COLO668 (cell line): Measurements from ENCODE around the gene C1QL4.
"Not testable (repeated sequence)": the region's sequence is repeated elsewhere in the genome, so short reads cannot be mapped to it uniquely, and the experiment has no call there.

ENCODE experiments used
- DNase-seq: peaks from one replicate; lab custom pipeline; 2025; ENCODE audit not compliant: unreplicated experiment; lab: John Stamatoyannopoulos, UW

C1QL4 gene

DNA sequence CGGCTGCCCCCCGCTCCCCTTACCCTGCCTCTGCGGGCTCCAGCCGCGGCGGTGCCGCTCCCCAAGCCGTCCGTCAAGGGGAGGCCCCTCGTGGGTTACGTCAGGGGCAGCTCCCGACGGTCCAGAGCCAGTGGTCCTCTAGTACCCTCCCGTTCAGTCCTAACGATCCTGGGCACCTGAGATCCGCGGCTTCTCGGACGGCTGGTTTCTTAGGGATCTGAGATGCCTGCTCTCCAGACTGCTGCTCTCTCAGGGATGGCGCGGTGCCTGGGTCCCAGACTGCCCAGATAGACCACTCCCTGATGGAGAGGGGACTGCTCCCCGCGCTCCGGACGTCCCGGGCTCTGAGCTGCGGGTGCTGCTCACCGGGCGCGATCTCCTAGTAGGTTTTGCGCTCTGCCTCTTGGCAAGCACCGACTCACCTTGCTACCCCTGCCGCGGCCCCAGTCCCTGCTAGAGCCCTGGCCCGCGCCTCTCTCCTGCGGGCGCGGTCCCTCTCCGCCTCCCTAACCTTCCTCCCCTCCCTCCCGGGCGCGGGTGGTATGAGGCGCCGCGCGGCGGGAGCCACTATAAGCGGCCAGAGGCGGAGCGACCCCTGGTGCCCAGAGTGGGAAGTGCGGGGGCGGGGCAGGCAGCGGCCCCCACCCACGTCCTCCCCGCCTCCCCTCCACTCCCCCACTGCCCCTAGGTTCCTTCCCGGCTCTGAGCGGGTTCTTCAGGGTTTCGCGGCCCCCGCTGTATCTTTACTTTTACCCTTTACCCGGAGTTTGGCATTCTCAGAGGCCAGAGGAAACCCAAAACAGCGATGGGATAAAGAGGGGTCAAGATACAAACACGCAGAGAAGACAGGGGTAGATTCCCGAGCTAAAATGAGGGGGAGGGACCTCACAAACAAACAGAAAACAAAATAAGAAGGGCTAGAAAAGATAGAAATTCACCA, at the start of gene C1QL4:
TSS of gene C1QL4 (minus strand) at position 544 of the 940 bp plus-strand sequence. CDS start 711 bp downstream, outside the sequence.
- peak; percentile 77 for DNase-seq

DNA sequence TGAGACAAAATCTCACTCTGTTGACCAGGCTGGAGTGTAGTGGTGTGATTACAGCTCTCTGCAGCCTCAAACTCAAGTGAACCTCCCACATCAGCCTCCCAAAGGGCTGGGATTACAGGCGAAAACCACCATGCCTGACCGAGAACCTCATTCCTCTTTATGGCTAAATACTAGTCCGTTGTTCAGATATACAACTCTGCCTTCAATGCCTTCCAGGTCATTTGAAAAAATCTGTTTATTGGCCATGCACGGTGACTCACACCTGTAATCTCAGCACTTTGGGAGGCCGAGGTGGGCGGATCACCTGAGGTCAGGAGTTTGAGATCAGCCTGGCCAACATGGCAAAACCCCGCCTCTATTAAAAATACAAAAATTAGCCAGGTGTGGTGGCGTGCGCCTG, 43.2 kb upstream of the C1QL4 start:
- DNase-seq, result not testable (repeated sequence)

DNA sequence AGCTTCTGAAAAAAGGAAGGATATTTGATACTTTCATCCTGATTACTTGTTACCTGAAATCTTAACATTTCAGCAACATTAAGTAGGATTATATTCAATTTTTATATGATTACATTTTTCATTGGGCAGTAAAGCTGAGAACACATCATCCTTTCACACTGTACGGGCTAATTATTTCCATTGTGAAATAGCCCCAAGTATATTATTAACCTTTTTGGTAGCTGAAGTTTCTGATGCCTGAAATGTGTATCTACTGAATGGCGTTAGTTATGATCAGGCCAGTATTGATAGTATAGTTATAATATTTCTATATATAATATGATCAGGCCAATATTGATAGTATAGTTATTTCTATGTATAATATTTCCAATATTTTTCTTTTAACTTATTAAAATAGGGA, 40.4 kb upstream of the C1QL4 start:
- no peak for DNase-seq

DNA sequence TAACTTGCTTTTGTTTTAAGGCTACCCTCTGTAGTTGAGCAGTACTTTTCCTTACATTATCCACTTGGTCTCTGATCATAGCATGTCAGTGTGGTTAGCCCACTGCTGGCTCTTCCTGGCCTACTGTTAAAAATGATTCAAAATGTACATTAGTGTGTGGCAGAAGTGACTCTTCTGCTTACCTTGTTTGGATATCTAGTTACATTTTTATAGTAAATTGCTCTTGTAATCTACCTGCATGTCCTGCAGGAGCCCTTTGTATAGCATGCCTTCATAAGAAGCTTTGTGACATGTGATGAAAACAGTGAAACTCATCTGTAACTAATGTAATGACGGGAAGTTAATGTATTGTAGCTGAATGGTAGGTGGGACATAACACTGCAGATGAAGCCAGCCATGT, 38.4 kb upstream of the C1QL4 start:
- no peak for DNase-seq

DNA sequence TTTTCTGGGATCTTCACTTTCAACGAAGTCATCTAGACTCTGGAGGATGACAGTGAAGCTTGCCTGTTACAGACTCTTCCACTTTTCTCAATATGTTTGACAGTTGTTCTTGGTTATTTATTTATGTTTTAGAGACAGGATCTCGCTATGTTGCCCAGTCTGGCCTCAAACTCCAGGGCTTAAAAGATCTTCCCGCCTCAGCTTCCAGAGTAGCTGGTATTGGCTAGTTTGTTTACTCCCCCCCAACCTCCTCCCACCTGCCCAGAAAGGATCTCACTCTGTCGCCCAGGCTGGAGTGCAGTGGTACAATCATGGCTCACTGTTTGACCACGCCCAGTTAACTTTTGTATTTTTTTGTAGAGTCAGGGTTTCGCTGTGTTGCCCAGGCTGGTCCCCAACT, 33.6 kb upstream of the C1QL4 start:
- no peak for DNase-seq

DNA sequence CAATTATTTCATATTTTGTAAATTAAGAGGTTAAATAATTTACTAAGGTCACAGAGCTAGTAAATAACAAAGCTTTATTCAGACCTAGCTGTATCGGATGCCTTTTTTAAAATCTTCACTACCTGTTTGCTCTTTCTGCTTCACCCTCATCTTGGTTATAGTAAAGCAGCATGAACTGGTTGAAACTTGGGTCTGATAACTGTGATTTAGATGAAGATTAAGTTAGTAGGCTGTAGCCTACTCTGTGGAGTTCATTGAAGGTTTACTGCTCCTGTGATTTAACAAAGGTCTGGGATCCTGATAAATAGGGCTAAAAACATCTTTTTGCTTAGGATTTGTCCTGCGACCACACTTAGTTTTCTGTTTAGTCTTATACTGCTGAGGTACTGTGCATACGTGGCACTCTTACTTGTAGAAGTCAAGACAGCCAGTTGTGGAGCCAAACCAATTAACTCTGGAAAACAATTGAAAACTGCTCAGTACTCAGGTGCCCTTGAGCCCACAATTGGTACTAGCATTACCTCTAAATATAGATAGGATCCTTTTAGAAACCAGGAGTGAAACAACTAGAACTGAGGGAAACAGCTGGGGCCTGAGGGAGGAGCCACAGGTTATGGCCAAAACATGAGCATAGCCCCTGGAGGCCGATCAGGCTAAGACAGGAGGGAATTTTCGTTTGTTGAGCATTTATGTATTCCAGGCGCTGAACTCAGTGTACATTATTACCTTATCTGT, 32.6 kb upstream of the C1QL4 start:
- peak; percentile 23 for DNase-seq

DNA sequence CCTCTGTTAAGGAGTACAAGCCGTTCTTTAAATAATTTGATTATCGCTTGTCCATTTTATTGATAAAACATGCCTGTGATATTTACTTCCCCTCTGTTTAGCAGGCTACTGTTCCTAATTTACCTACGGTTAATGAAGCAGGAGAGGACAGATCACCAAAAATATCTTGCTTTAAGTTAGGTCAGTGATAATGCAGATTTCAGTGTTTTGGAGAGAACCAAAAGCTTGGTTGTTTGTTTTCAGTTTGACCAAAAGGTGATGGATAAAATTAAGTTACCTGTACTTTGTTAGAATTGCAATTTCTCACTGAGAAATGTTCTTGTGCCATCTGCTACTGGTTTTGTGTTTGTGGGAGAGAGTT, 31.2 kb upstream of the C1QL4 start:
- no peak for DNase-seq

DNA sequence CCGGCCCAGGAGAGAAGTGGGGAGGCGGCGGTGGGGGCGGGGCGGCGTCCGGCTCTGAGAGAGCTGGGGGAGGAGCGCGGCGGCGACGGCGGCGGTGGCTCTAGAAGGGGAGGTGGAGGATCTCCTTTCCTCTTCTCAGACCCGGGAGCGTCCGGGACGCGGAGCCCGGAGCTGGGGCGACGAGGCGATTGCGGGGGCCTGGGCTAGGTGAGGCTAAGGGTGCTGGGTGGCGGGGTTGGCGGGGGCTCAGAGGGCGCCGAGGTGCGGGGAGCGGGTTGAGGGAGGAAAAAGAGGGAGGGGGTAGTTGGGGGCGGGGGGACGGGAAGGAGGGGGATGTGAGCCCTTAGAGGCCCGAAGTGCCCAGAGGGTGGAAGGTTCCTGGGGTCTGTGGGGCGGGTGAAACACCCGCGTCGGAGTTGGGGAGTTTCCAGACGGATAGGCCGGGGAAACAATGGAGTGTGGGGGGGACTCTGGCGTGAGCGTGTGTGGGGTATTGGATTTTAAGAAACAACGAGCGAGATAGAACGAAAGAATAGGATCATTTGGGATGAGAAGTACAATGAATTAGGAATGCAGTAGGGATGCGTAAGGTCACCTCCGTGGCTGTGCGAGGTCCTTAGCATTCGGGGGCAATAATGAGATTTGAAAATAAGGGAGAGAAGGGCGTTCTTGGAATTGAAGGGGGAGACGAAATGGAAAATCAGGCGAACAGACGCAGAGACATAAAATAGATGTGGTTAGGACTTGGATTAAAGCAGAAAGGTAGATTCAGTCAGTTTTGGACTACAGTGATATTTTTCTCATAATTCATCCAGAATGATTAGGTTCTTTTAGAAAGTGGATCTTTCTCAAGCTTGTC, 30.6 kb upstream of the C1QL4 start, which contains the start of gene SPATS2:
TSS of gene SPATS2 (plus strand) at position 82 of the 859 bp plus-strand sequence. CDS start 93,551 bp downstream, outside the sequence.
- peak; percentile 38 for DNase-seq

DNA sequence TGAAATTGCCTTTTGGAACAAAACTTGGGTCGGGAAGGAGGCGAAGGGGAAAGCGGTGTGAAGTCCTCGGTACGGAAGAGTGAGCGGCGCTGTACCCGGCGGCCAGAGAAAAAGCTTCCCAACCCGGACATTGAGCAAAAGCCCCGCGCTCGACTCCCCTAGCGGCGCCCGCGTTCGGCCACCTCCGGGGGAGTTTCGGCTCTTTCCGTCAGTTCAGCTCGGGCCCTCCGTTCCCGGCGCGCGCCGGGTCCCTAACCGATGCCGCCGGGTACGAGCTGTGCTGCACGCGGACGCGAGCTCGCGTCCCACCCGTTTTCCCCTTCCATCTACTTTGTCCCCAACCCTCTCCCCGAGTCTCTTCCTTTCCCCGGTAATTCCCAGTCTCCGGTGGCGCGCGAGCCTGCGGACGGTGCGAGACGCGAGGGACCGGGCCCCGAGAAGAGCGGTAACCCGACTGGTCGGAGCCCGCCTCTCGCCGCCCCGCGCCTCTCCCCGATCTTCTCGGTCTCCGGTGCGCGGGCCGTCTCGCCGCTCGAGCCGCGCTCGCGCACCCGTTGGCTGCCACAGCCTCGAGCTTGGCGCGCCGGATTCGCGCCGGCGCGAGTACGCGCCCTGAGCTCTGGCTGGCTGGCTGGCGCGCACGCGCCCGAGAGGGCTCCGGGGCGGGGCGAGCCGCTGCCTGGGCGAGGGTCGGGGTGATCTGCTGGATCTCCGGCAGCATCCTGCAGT, 29.8 kb upstream of the C1QL4 start:
- DNase-seq, result peak; percentile 92

DNA sequence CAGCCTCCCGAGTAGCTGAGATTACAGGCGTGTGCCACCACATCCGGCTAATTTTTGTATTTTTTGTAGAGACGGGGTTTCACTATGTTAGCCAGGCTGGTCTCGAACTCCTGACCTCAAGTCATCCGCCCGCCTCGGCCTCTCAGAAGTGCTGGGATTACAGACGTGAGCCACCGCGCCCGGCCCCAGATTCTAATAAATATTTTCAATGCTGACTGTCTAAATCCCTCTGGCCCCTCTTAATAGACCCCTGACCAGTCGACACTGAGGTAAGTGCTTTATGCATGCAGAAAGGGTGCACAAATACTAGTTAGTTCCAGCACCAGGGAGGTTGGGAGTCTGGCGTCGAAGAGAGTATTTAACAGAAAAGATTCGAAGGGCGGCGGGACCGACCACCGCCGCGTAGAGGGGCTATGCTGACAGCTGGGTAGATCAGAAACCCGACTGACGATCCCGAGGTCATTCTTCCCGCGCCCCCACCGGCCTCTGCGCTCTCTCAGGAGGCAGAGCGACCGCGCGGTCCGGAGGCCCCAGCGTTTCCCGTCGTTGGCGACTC, 29.2 kb upstream of the C1QL4 start:
- peak; percentile 67 for DNase-seq

DNA sequence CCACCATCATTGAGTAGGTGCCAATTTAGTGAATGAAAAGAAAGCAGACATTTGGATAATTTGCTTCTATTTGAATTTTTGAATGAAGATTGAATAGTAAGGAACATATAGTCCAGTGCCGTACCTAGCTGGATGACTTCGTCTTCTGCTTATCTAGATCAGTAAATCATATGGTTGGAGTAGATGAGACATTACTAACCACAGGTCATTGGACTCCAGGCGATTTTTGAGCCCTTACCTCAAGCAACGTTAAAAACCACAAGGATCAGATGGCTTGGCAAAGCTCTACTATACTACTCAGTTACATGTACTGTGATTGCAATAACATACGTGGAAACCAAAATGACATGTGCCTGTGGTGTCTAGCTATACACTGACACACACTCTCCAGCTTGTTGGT, 28.6 kb upstream of the C1QL4 start:
- DNase-seq, result no peak

DNA sequence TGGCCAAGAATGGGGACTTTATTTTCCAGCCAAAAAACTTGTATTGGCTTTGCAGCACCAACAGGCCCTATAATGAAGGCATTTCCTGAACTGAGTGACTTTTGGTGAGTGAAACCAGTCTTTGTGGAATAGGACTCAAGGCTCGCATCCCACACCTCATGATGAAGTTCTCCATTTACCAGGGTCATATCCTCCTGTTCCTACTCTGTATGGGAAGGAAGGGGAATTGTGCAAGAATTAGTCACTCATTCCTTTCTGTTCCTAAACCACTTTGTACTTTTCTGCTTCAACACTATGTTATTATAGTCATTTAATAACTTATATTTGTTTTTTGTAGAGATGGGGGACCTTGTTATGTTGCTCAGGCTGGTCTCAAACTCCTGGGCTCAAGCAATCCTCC, 28.0 kb upstream of the C1QL4 start:
- DNase-seq, result no peak

DNA sequence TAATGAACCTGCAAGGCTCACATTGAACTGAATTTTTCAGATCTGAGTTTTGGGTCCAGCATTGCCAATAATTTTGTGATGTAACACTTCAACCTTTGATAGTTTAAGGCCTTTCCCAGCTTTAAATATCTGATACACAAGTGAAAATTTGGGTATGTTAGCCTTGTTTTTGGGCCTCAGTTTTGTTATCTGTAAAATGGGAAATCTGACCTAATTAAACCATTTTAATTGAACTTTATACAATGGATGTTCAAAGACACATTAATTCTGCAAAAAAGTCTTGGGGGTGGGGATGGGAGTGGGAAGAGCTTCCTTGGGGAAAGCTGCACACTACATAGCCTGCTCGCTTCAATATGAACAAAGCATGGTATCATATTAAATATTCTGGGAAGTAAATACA, 25.1 kb upstream of the C1QL4 start:
- no peak for DNase-seq

DNA sequence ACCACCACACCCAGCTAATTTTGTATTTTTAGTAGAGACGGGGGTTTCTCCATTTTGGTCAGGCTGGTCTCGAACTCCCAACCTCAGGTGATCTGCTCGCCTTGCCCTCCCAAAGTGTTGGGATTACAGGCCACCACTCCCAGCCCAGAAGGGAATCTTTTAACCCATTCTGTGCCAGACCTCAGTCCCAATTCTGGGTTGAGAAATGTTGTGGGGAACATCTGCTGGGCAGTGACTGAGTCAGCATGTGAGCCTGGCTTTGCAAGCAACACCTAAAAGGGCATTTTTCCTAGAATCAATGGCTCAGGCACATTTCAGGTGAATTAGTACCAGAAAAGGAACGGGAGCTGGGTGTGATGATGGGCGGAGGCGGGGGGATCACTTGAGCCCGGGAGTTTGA, 22.7 kb upstream of the C1QL4 start:
- DNase-seq, result no peak

DNA sequence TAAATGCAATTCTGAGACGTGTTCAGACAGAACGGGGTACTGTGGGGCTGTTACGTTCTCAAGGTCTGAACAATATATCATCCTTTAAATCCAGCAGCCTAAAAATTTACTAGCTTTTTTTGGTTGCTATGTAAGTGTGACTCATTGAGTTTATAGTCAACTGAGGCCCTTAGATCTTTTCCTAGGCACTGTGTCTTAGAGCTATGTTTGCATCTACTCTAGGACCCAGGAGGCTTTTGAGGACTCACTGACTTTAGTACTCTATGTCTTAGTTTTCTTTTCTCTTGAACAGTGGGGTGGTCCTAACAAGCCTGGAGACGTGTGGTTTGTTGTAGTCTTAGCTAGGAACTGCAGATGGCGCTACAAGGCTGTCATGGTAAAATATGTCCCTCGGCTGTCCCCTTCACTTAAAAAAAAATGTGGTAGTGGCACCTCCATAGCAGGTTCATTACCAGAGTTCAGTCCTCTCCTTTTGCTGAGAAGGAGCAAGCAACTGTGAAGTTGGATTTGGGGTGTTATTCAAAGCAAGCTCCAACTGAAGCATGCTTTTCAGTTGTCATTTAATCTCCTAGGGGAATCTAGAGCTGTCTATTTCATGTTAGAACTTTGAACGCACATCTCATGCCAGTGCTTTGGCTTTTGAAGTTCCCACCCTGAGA, 21.6 kb upstream of the C1QL4 start:
- DNase-seq, result peak; percentile 38

DNA sequence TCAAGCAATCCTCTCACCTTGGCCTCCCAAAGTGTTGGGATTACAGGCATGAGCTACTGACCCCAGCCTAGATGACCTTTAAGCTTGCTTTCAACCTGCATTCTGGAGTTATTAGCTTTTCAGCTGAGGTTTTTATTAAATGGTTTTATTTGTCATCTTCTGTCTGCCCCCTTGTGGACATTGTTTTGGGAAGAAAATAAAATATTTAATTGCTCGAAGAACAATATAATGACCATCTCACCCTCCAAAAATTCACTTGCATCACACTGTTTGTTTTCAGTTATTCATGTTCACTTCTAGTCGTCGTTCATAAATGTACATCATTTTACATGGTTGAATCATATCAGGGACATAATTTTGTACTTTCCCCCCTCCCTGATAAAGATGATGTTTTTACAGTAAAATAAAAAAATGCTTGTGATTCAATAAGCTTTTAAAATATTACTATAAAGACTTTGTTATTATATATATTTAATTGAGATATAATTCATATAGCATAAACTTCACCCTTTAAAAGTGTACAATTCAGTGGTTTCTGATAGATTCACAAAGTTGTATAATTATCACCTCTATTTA, 20.2 kb upstream of the C1QL4 start:
- no peak for DNase-seq

DNA sequence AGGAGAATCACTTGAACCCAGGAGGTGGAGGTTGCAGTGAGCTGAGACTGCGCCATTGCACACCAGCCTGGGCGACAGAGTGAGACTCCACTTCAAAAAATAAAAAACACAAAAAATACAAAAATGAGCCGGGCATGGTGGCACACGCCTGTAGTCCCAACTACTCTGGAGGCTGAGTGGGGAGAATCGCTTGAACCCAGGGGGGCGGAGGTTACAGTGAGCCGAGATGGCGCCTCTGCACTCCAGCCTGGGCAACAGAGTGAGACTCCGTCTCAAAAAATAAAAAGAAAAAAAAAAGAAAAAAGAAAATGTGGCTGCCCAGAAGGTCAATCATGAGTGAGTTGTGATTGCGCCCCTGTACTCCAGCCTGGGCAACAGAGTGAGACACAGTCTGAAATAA, 18.9 kb upstream of the C1QL4 start:
- no peak for DNase-seq

DNA sequence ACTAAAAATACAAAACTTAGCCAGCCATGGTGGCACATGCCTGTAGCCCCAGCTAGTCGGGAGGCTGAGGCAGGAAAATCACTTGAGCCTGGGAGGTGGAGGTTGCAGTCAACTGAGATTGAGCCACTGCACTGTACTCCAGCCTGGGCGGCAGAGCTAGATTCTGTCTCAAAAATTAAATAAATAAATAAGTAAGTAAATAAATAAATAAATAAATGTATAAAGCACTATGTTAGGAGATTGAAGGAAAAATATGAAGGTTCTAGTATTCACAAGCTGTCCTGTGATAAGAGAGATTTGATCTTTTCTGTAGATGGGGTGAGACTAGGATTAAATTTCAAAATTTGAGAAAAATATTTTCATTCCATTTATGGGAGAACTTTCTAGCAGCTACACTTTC, 15.4 kb upstream of the C1QL4 start:
- no peak for DNase-seq

DNA sequence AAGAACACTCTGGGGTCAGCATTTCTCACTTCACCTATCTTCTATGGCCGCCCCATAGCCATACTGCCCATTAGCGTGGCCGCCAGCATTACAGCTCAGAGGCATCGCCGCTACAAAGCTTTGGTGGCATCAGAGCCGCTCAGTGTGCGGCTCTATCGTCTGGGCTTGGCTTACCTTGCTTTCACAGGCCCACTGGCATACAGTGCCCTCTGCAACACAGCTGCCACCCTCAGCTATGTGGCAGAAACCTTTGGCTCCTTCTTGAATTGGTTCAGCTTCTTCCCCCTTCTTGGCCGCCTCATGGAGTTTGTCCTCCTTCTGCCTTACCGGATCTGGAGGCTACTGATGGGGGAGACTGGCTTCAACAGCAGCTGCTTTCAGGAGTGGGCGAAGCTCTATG, 12.3 kb upstream of the C1QL4 start:
- no peak for DNase-seq
